Stimulated activated CD8-positive, alpha-beta memory T cell treated with anti-CD3 and anti-CD28 coated beads, Interleukin-2, amount 100 ng/mL, for 1 hour (primary cell): Measurements from ENCODE around the gene ENOX2.

Experiments
- DNase-seq, 2 donors: peaks; one replicate each; pipeline ENCODE4 v3.0.0-alpha.2; 2020; ENCODE audit warnings: low read depth in 2 of 2

ENOX2 gene

GRCh38 chrX:130885508-130885907 is 17.5 kb downstream of the ENOX2 start:
- no peak for DNase-seq

- no peak for DNase-seq
Observed at GRCh38 chrX:130884627-130885026, 18.4 kb downstream of the ENOX2 start.

GRCh38 chrX:130879869-130880268 is 23.1 kb downstream of the ENOX2 start:
- no peak for DNase-seq

GRCh38 chrX:130878350-130879341 is 24.4 kb downstream of the ENOX2 start:
- no peak for DNase-seq

GRCh38 chrX:130877892-130878341 is 25.1 kb downstream of the ENOX2 start:
- no peak for DNase-seq

GRCh38 chrX:130876226-130876625 is 26.8 kb downstream of the ENOX2 start:
- DNase-seq = no peak

GRCh38 chrX:130874751-130875150 is 28.3 kb downstream of the ENOX2 start:
- no peak for DNase-seq

- DNase-seq = no peak
Observed at GRCh38 chrX:130869239-130869638, 33.8 kb downstream of the ENOX2 start.

- DNase-seq = no peak
Observed at GRCh38 chrX:130861462-130861861, 41.5 kb downstream of the ENOX2 start.

GRCh38 chrX:130857207-130857606 is 45.8 kb downstream of the ENOX2 start:
- no peak for DNase-seq

- DNase-seq = no peak
Observed at GRCh38 chrX:130851569-130851968, 51.4 kb downstream of the ENOX2 start.

GRCh38 chrX:130848763-130849162 is 54.2 kb downstream of the ENOX2 start:
- DNase-seq = no peak

GRCh38 chrX:130846746-130847145 is 56.3 kb downstream of the ENOX2 start:
- no peak for DNase-seq

GRCh38 chrX:130841776-130842175 is 61.2 kb downstream of the ENOX2 start:
- no peak for DNase-seq

GRCh38 chrX:130840345-130840744 is 62.7 kb downstream of the ENOX2 start:
- no peak for DNase-seq

- no peak for DNase-seq
Observed at GRCh38 chrX:130836447-130836846, 66.6 kb downstream of the ENOX2 start.

GRCh38 chrX:130834830-130835229 is 68.2 kb downstream of the ENOX2 start:
- DNase-seq = no peak

- no peak for DNase-seq
Observed at GRCh38 chrX:130834149-130834548, 68.9 kb downstream of the ENOX2 start.

GRCh38 chrX:130831347-130831722 is 71.7 kb downstream of the ENOX2 start:
- DNase-seq = no peak

- no peak for DNase-seq
Observed at GRCh38 chrX:130830599-130831346, 72.2 kb downstream of the ENOX2 start.

- DNase-seq = no peak
Observed at GRCh38 chrX:130829526-130830515, 73.2 kb downstream of the ENOX2 start.
